GM21447 (cell line): ENCODE results near the gene AASS.

Experiments
- ATAC-seq: cut with Tn5 transposase; IDR thresholded peaks from one replicate; pipeline ENCODE4 v1.9.1; 2021; ENCODE audit not compliant: unreplicated experiment

Gene AASS

GRCh38 chr7:122046402-122046801, 97.6 kb downstream of the AASS start:
- no peak for ATAC-seq

GRCh38 chr7:122040147-122040546, 103.9 kb downstream of the AASS start:
- ATAC-seq: no peak

GRCh38 chr7:122038904-122039303, 105.1 kb downstream of the AASS start:
- no peak for ATAC-seq

GRCh38 chr7:122038134-122038533, 105.9 kb downstream of the AASS start:
- no peak for ATAC-seq

GRCh38 chr7:122035876-122036275, 108.2 kb downstream of the AASS start:
- no peak for ATAC-seq

- ATAC-seq: no peak
Measured at GRCh38 chr7:122033641-122034040, 110.4 kb downstream of the AASS start.

GRCh38 chr7:122027058-122027457, 117.0 kb downstream of the AASS start:
- no peak for ATAC-seq
